Activated CD8-positive, alpha-beta memory T cell treated with anti-CD3 and anti-CD28 coated beads, Interleukin-2, amount 50 U/mL, for 1 hour (primary cell): Measurements from ENCODE around the gene LRIF1.
"Not testable (repeated sequence)": the region's sequence is repeated elsewhere in the genome, so short reads cannot be mapped to it uniquely, and the experiment has no call there.

ENCODE experiments used
- DNase-seq: peaks from one replicate; pipeline ENCODE4 v3.0.0-alpha.2; 2020; ENCODE audit errors: extremely low read depth

The LRIF1 gene

GRCh38 chr1:110951161-110951560 is 12.6 kb downstream of the LRIF1 start:
- no peak for DNase-seq

- DNase-seq: no peak
Observed at GRCh38 chr1:110948038-110948810, 15.5 kb downstream of the LRIF1 start.

GRCh38 chr1:110945626-110946025 is 18.1 kb downstream of the LRIF1 start:
- no peak for DNase-seq

- no peak for DNase-seq
Observed at GRCh38 chr1:110944806-110945205, 18.9 kb downstream of the LRIF1 start.

GRCh38 chr1:110936567-110936966 is 27.2 kb downstream of the LRIF1 start:
- no peak for DNase-seq

- not testable (repeated sequence) for DNase-seq
Observed at GRCh38 chr1:110931097-110931496, 32.6 kb downstream of the LRIF1 start.

- DNase-seq: no peak
Observed at GRCh38 chr1:110928904-110929303, 34.8 kb downstream of the LRIF1 start.

GRCh38 chr1:110928191-110928590 is 35.5 kb downstream of the LRIF1 start:
- DNase-seq: no peak

GRCh38 chr1:110927484-110928075 is 36.1 kb downstream of the LRIF1 start:
- no peak for DNase-seq

GRCh38 chr1:110921953-110922352 is 41.8 kb downstream of the LRIF1 start:
- DNase-seq: no peak

GRCh38 chr1:110918016-110918415 is 45.7 kb downstream of the LRIF1 start:
- no peak for DNase-seq

GRCh38 chr1:110916669-110917306 is 46.9 kb downstream of the LRIF1 start:
- DNase-seq: no peak

- DNase-seq: no peak
Observed at GRCh38 chr1:110916274-110916668, 47.5 kb downstream of the LRIF1 start.

GRCh38 chr1:110915804-110916203 is 47.9 kb downstream of the LRIF1 start:
- DNase-seq: no peak

- no peak for DNase-seq
Observed at GRCh38 chr1:110914676-110915075, 49.0 kb downstream of the LRIF1 start.

- DNase-seq: no peak
Observed at GRCh38 chr1:110912784-110913183, 50.9 kb downstream of the LRIF1 start.

GRCh38 chr1:110903853-110904500 is 59.7 kb downstream of the LRIF1 start:
- no peak for DNase-seq

- no peak for DNase-seq
Observed at GRCh38 chr1:110902820-110903463, 60.8 kb downstream of the LRIF1 start.

- no peak for DNase-seq
Observed at GRCh38 chr1:110899458-110899843, 64.3 kb downstream of the LRIF1 start.

GRCh38 chr1:110898734-110899457 is 64.8 kb downstream of the LRIF1 start:
- no peak for DNase-seq

- DNase-seq: no peak
Observed at GRCh38 chr1:110897681-110898080, 66.0 kb downstream of the LRIF1 start.
